ENCODE measurements around the gene SPATA7.

DNA sequence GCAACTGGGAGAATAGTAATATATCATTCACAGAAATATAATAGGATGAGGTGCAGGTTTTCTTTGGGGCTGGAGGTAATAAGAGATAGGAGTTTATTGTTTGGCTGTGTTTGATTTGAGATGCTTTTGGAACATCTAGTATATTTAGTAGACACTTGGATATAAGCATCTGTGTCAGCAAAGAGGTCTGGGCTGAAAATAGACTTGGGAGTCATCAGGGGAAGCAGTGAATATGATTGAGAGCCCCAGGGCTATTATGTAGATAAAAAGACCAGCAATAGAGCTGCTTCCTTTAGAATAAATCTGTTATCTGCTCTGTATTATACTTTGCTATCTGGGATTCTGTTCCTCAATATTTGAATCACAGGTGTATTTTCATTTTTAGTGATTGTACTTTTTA is 36.6 kb downstream of the SPATA7 start:
- TF ChIP-seq POLR2AphosphoS5 (IDR thresholded peaks at IDR 0.05; ENCODE audit: borderline replicate concordance, low read depth, low read length) (no peak), EZH2 (IDR thresholded peaks at IDR 0.05) (no peak)
